Heart left ventricle (tissue), 16 donors: ENCODE measurements around the gene KCND3. TPM values are rescaled to one million over a fixed set of nuclear protein-coding genes. Genes with fewer than 3 reads are reported as not detected.

Experiments
- ATAC-seq, 4 donors: fragments of 200-7000 bp; cut with Tn5 transposase; one replicate each; pipeline ENCODE4 v1.9.1; 2020 to 2022; ENCODE audit warnings: moderate library complexity in 4 of 4, mild to moderate bottlenecking in 3 of 4, moderate number of reproducible peaks in 1 of 4
- DNase-seq, 5 donors: peaks; one replicate each; pipeline ENCODE4 v3.0.0-alpha.2; 2020
- H3K27ac ChIP-seq, 12 donors: fragments of 200-600 bp; sonication (generic) in 4 of 12; one replicate each; pipeline versions ENCODE4 v1.5.0 to v1.8.0; 2016 to 2022; ENCODE audit warnings: mild to moderate bottlenecking in 2 of 12
- H3K27me3 ChIP-seq, 9 donors: fragments of 200-600 bp; sonication (generic) in 2 of 9; one replicate each; pipeline versions ENCODE4 v1.5.1 to v1.8.0; 2016 to 2022; ENCODE audit warnings: mild to moderate bottlenecking in 3 of 9
- H3K36me3 ChIP-seq, 9 donors: fragments of 200-600 bp; sonication (generic) in 2 of 9; one replicate each; pipeline versions ENCODE4 v1.5.0 to v1.8.0; 2018 to 2022; ENCODE audit warnings: mild to moderate bottlenecking in 2 of 9
- H3K4me1 ChIP-seq, 12 donors: fragments of 200-600 bp; sonication (generic) in 4 of 12; one replicate each; pipeline versions ENCODE4 v1.5.0 to v1.8.0; 2016 to 2022; ENCODE audit warnings: mild to moderate bottlenecking in 3 of 12
- H3K4me3 ChIP-seq, 12 donors: fragments of 200-600 bp; sonication (generic) in 4 of 12; one replicate each; pipeline versions ENCODE4 v1.5.0 to v1.8.0; 2017 to 2022; ENCODE audit warnings: mild to moderate bottlenecking in 9 of 12, moderate library complexity in 4 of 12
- H3K9me3 ChIP-seq, 12 donors: fragments of 200-600 bp; sonication (generic) in 4 of 12; one replicate each; pipeline versions ENCODE4 v1.5.0 to v1.8.0; 2016 to 2022; ENCODE audit warnings: mild to moderate bottlenecking in 1 of 12
- CTCF ChIP-seq, 12 donors: fragments of 200-600 bp; sonication (generic) in 4 of 12; IDR thresholded peaks; one replicate each; pipeline versions ENCODE4 v1.5.0 to v1.8.0; 2018 to 2022; ENCODE audit warnings: antibody characterized with exemption in 12 of 12, mild to moderate bottlenecking in 5 of 12
- POLR2A ChIP-seq, 2 donors: fragments of 450-650 bp; IDR thresholded peaks; one replicate each; pipeline ENCODE4 v1.6.1; 2017; ENCODE audit warnings: antibody characterized with exemption in 2 of 2, mild to moderate bottlenecking in 2 of 2, moderate library complexity in 2 of 2
- WGBS, 4 donors: extraction: QIAGEN DNeasy Blood & Tissue Kit in 2 of 4; methylation state at CpG; one replicate each; pipeline versions ENCODE4 v1.1.5 to v1.1.7; 2013 to 2018; 5-methylcytosine and 5-hydroxymethylcytosine counted together
- intact Hi-C, 10 donors: fragments of 100-400 bp; cut with DNase I; formaldehyde crosslinking; loops; one replicate each; pipeline versions ENCODE4 v1.11.1 to v1.14.2; 2022
- polyA plus RNA-seq, 2 donors: library from polyadenylated mRNA; stranded (reverse); fragments of 200-250 nt; gene quantifications; one replicate each; pipeline ENCODE4 v1.2.3, GENCODE V29; 2013
- total RNA-seq, 9 donors: library from RNA; depleted of rRNA in 2 of 9; stranded (reverse); fragments of >200 nt in 2 of 9; fragmentation: NEBNext Ultra II Directional in 3 of 9; extraction: Animal tissue kit (Norgen Biotek cat#: 25700) in 3 of 9; gene quantifications; one replicate each; pipeline versions ENCODE4 v1.1.0 to v1.2.4, GENCODE V29; 2016 to 2023
- donor health status: ischemic (EF 13 %, LVEDD 7.1; RV severe dilation, severe dysfunction).
- donor health status: healthy with polysubstance abuse.
- donor health status: DM: no; HTN: yes; CAD: no.
- donor health status: DM: no; HTN: no; CAD: no.
- donor health status: ischemic (EF 25% LVEDD 6.9; RV normal size, moderate dysfunction).
- donor health status: ischemic (EF 25% LVEDD 5.7; RV mildly dilated, moderate dysfunction).
- donor health status: healthy.
- donor health status: DM: yes; HTN: yes; CAD: no.
- donor health status: ischemic (EF 35%, LVEDD 5.7; RV mildly dilated, moderate dysfunction).
- donor health status: nonischemic (EF 11% LVEDD 7.7; RV severe dilation, severe dysfunction).
- donor health status: DM: yes; HTN: yes; CAD: no.
- donor health status: PGD.
- donor health status: ischemic (EF 29% LVEDD 5.4; RV normal size, mild dysfunction).
- donor health status: nonischemic (EF 23%, LVEDD 6.1; RV moderate dilation, normal function).

KCND3 gene
- total and polyA plus RNA-seq, 11 donors = 7.2 to 23.0 (median 15.3) TPM

GRCh38 chr1:111841746-111842145, 147.7 kb downstream of the KCND3 start:
- intact Hi-C loops = no loop called here
- 86 to 98% (median 95%) methylated on average over 2 of the region's 2 CpGs for WGBS, 4 donors
- no peaks in the 10 kb centered on the region for H3K36me3 ChIP-seq
- no peaks in the 10 kb centered on the region for H3K9me3 ChIP-seq
- ATAC-seq (no peak), DNase-seq (no peak)
- H3K27me3 ChIP-seq = no peaks in the 10 kb centered on the region
- H3K27ac ChIP-seq = no peak overlapping the region
- H3K4me1 ChIP-seq = peaks cover 0 to 32% (median 4%) of the 10 kb centered on the region in 12 donors
- TF ChIP-seq CTCF (IDR thresholded peaks at IDR 0.05) (no peak), POLR2A (IDR thresholded peaks at IDR 0.05) (no peak)
- no peak overlapping the region for H3K4me3 ChIP-seq

- 85 to 93% (median 90%) methylated on average over 7 of the region's 7 CpGs for WGBS, 4 donors
- H3K27me3 ChIP-seq = no peaks in the 10 kb centered on the region
- H3K4me1 ChIP-seq = peaks cover 0 to 27% (median 3%) of the 10 kb centered on the region in 12 donors
- TF ChIP-seq CTCF (IDR thresholded peaks at IDR 0.05) = no peak
- TF ChIP-seq POLR2A (IDR thresholded peaks at IDR 0.05) = no peak
- intact Hi-C loops = no loop called here
- no peaks in the 10 kb centered on the region for H3K9me3 ChIP-seq
- H3K36me3 ChIP-seq = no peaks in the 10 kb centered on the region
- H3K4me3 ChIP-seq = no peak overlapping the region
- ATAC-seq = no peak
- H3K27ac ChIP-seq = no peak overlapping the region
- no peak for DNase-seq
These were observed 148.3 kb downstream of the KCND3 start for GRCh38 chr1:111841189-111841588.

GRCh38 chr1:111837393-111837792, 152.1 kb downstream of the KCND3 start:
- peak overlapping the region in 1 of 12 donors; percentile 49 for H3K27ac ChIP-seq
- ATAC-seq (peak; percentile 92 to 95 (median 94)), DNase-seq (peak in 4 of 5 donors; percentile 51 to 60 (median 54))
- WGBS, 4 donors = 24 to 42% (median 40%) methylated on average over 7 of the region's 7 CpGs
- TF ChIP-seq CTCF (IDR thresholded peaks at IDR 0.05) (no peak), POLR2A (IDR thresholded peaks at IDR 0.05) (no peak)
- no peak overlapping the region for H3K4me3 ChIP-seq
- H3K9me3 ChIP-seq = no peaks in the 10 kb centered on the region
- peaks cover 0 to 11% (median 0%) of the 10 kb centered on the region in 12 donors for H3K4me1 ChIP-seq
- H3K27me3 ChIP-seq = no peaks in the 10 kb centered on the region
- intact Hi-C loops = no loop called here
- H3K36me3 ChIP-seq = no peaks in the 10 kb centered on the region

- Histone ChIP-seq H3K27me3 (no peaks in the 10 kb centered on the region), H3K36me3 (no peaks in the 10 kb centered on the region), H3K4me1 (peaks cover 0 to 11% (median 0%) of the 10 kb centered on the region in 12 donors), H3K27ac (no peak overlapping the region), H3K9me3 (no peaks in the 10 kb centered on the region), H3K4me3 (no peak overlapping the region)
- no peak for TF ChIP-seq POLR2A (IDR thresholded peaks at IDR 0.05)
- no peak for TF ChIP-seq CTCF (IDR thresholded peaks at IDR 0.05)
- ATAC-seq (no peak), DNase-seq (no peak)
- 94 to 96% (median 96%) methylated on average over 6 to 7 of the region's 7 CpGs for WGBS, 4 donors
- intact Hi-C loops = no loop called here
These were observed 153.4 kb downstream of the KCND3 start for GRCh38 chr1:111836111-111836510.
